ENCODE results near the gene MINK1. TPM values are rescaled to one million over a fixed set of nuclear protein-coding genes. Genes with fewer than 3 reads are reported as not detected.

MINK1 gene
- total and polyA plus RNA-seq, 7 donors = 8.9 to 23.8 (median 19.2) TPM

- intact Hi-C loops (cut with DNase I) = no loop called here
- no peaks in the 10 kb centered on the region for H3K9me3 ChIP-seq
- no peak for ATAC-seq
- WGBS, 3 donors = 82 to 87% (median 84%) methylated on average over 22 to 23 of the region's 23 CpGs
- H3K4me3 ChIP-seq = no peak overlapping the region
- no peak overlapping the region for H3K27ac ChIP-seq
- no peaks in the 10 kb centered on the region for H3K4me1 ChIP-seq
- H3K27me3 ChIP-seq (ENCODE audit: insufficient read depth in 3 of 3, low read length in 2 of 3) = no peaks in the 10 kb centered on the region
- peak in 1 of 2 donors; percentile 50 for DNase-seq
- no peak for TF ChIP-seq CTCF (IDR thresholded peaks at IDR 0.05)
- H3K36me3 ChIP-seq (ENCODE audit: insufficient read depth in 1 of 2, low read depth in 1 of 2) = peaks cover 0 to 97% of the 10 kb centered on the region in 2 donors
These were observed 59.5 kb downstream of the MINK1 start for GRCh38 chr17:4892499-4893221.

GRCh38 chr17:4893272-4893671, 60.1 kb downstream of the MINK1 start:
- H3K9me3 ChIP-seq = no peaks in the 10 kb centered on the region
- no peaks in the 10 kb centered on the region for H3K4me1 ChIP-seq
- H3K27ac ChIP-seq = no peak overlapping the region
- peaks cover 0 to 91% of the 10 kb centered on the region in 2 donors for H3K36me3 ChIP-seq (ENCODE audit: insufficient read depth in 1 of 2, low read depth in 1 of 2)
- DNase-seq = peak in 1 of 2 donors; percentile 48
- intact Hi-C loops (cut with DNase I) = no loop called here
- ATAC-seq = no peak
- WGBS, 3 donors = 85 to 91% (median 90%) methylated on average over 13 to 18 of the region's 18 CpGs
- no peak for TF ChIP-seq CTCF (IDR thresholded peaks at IDR 0.05)
- H3K4me3 ChIP-seq = no peak overlapping the region
- H3K27me3 ChIP-seq (ENCODE audit: insufficient read depth in 3 of 3, low read length in 2 of 3) = no peaks in the 10 kb centered on the region

- H3K27ac ChIP-seq = no peak overlapping the region
- WGBS, 3 donors = 88 to 90% (median 88%) methylated on average over 30 to 31 of the region's 31 CpGs
- DNase-seq (peak in 1 of 2 donors; percentile 48), ATAC-seq (no peak)
- H3K27me3 ChIP-seq (ENCODE audit: insufficient read depth in 3 of 3, low read length in 2 of 3) = peaks cover 0 to 1% (median 0%) of the 10 kb centered on the region in 3 donors
- H3K36me3 ChIP-seq (ENCODE audit: insufficient read depth in 1 of 2, low read depth in 1 of 2) = peaks cover 0 to 84% of the 10 kb centered on the region in 2 donors
- TF ChIP-seq CTCF (IDR thresholded peaks at IDR 0.05) = no peak
- no peaks in the 10 kb centered on the region for H3K4me1 ChIP-seq
- no peak overlapping the region for H3K4me3 ChIP-seq
- H3K9me3 ChIP-seq = no peaks in the 10 kb centered on the region
- intact Hi-C loops (cut with DNase I) = no loop called here
These were observed 60.8 kb downstream of the MINK1 start for GRCh38 chr17:4893721-4894560.

- peaks cover 0 to 13% (median 0%) of the 10 kb centered on the region in 3 donors for H3K27me3 ChIP-seq (ENCODE audit: insufficient read depth in 3 of 3, low read length in 2 of 3)
- H3K4me1 ChIP-seq = no peaks in the 10 kb centered on the region
- DNase-seq = peak in 1 of 2 donors; percentile 36
- H3K36me3 ChIP-seq (ENCODE audit: insufficient read depth in 1 of 2, low read depth in 1 of 2) = peaks cover 0 to 72% of the 10 kb centered on the region in 2 donors
- 91 to 96% (median 95%) methylated on average over 12 to 13 of the region's 13 CpGs for WGBS, 3 donors
- TF ChIP-seq CTCF (IDR thresholded peaks at IDR 0.05) = no peak
- no peaks in the 10 kb centered on the region for H3K9me3 ChIP-seq
- no peak overlapping the region for H3K27ac ChIP-seq
- intact Hi-C loops (cut with DNase I) = no loop called here
- no peak overlapping the region for H3K4me3 ChIP-seq
- ATAC-seq = no peak
These were observed 62.0 kb downstream of the MINK1 start for GRCh38 chr17:4895121-4895520.

Data from psoas muscle (tissue), 8 donors.